Ishikawa (cell line): ENCODE data around the gene MKLN1.

ENCODE experiments used
- CEBPB ChIP-seq: IDR thresholded peaks from 2 replicates; pipeline ENCODE4 v1.6.1; 2012
- CREB1 ChIP-seq: IDR thresholded peaks from 2 replicates; pipeline ENCODE4 v1.6.1; 2012; ENCODE audit warnings: low read depth
- EGR1 ChIP-seq: IDR thresholded peaks from 2 replicates; pipeline ENCODE4 v1.6.1; 2012
- EP300 ChIP-seq: IDR thresholded peaks from 2 replicates; pipeline ENCODE4 v1.6.1; 2012; ENCODE audit warnings: borderline replicate concordance
- FOXM1 ChIP-seq: IDR thresholded peaks from 2 replicates; pipeline ENCODE4 v1.6.1; 2012; ENCODE audit warnings: low read depth, borderline replicate concordance
- MAX ChIP-seq: IDR thresholded peaks from 2 replicates; pipeline ENCODE4 v1.6.1; 2012
- NFIC ChIP-seq: IDR thresholded peaks from 2 replicates; pipeline ENCODE4 v1.6.1; 2012
- RAD21 ChIP-seq: IDR thresholded peaks from 2 replicates; pipeline ENCODE4 v1.6.1; 2012; ENCODE audit warnings: low read depth
- REST ChIP-seq: IDR thresholded peaks from 2 replicates; pipeline ENCODE4 v1.6.1; 2012; ENCODE audit warnings: low read depth, mild to moderate bottlenecking
- TAF1 ChIP-seq: IDR thresholded peaks from 2 replicates; pipeline ENCODE4 v1.6.1; 2012; ENCODE audit warnings: low read depth, mild to moderate bottlenecking
- TCF12 ChIP-seq: IDR thresholded peaks from 2 replicates; pipeline ENCODE4 v1.6.1; 2012; ENCODE audit warnings: low read depth
- TEAD4 ChIP-seq: IDR thresholded peaks from 2 replicates; pipeline ENCODE4 v1.6.1; 2012
- USF1 ChIP-seq: IDR thresholded peaks from 2 replicates; pipeline ENCODE4 v1.6.1; 2012
- YY1 ChIP-seq: IDR thresholded peaks from 2 replicates; pipeline ENCODE4 v1.6.1; 2012; ENCODE audit warnings: low read depth
- ZBTB7A ChIP-seq: IDR thresholded peaks from 2 replicates; pipeline ENCODE4 v1.6.1; 2012; ENCODE audit warnings: low read depth

The MKLN1 gene

GRCh38 chr7:131358636-131359035, 31.0 kb downstream of the MKLN1 start:
- no peak for TF ChIP-seq NFIC
- TF ChIP-seq REST = no peak
- TF ChIP-seq RAD21 = no peak
- no peak for TF ChIP-seq ZBTB7A
- no peak for TF ChIP-seq TCF12
- TF ChIP-seq EP300 = no peak
- no peak for TF ChIP-seq MAX
- TF ChIP-seq USF1 = no peak
- TF ChIP-seq CEBPB = no peak

- no peak for TF ChIP-seq TCF12
- TF ChIP-seq RAD21 = no peak
- TF ChIP-seq MAX = no peak
- TF ChIP-seq EP300 = no peak
- no peak for TF ChIP-seq YY1
- TF ChIP-seq EGR1 = no peak
- TF ChIP-seq CREB1 = no peak
- TF ChIP-seq TEAD4 = no peak
- TF ChIP-seq ZBTB7A = no peak
- no peak for TF ChIP-seq FOXM1
- TF ChIP-seq REST = no peak
- TF ChIP-seq USF1 = no peak
- no peak for TF ChIP-seq CEBPB
- no peak for TF ChIP-seq NFIC
- no peak for TF ChIP-seq TAF1
Observed at GRCh38 chr7:131359136-131359776, 31.6 kb downstream of the MKLN1 start.

GRCh38 chr7:131363719-131364118, 36.0 kb downstream of the MKLN1 start:
- TF ChIP-seq REST = no peak
- TF ChIP-seq RAD21 = no peak
- TF ChIP-seq ZBTB7A = no peak
- TF ChIP-seq TEAD4 = no peak
- no peak for TF ChIP-seq CREB1
- TF ChIP-seq TAF1 = no peak
- no peak for TF ChIP-seq EP300
- TF ChIP-seq YY1 = no peak
- TF ChIP-seq EGR1 = no peak
- TF ChIP-seq USF1 = no peak
- TF ChIP-seq FOXM1 = no peak
- no peak for TF ChIP-seq NFIC
- TF ChIP-seq CEBPB = no peak

GRCh38 chr7:131364767-131365344, 37.2 kb downstream of the MKLN1 start:
- TF ChIP-seq MAX (no peak), ZBTB7A (no peak), TCF12 (no peak), YY1 (no peak), CREB1 (no peak), CEBPB (no peak), NFIC (no peak), USF1 (no peak), EP300 (no peak), REST (no peak)
